Erythroblast (primary cell): ENCODE data around the gene HADH.

Experiments used
- GATA1 ChIP-seq: IDR thresholded peaks from 2 replicates; pipeline ENCODE4 v1.6.1; 2011; ENCODE audit warnings: low read depth, mild to moderate bottlenecking, control low read depth, low read length, moderate library complexity
- POLR2A ChIP-seq: IDR thresholded peaks from 2 replicates; pipeline ENCODE4 v1.6.1; 2011; ENCODE audit warnings: mild to moderate bottlenecking, low read length

- TF ChIP-seq POLR2A = no peak
- TF ChIP-seq GATA1 = no peak
These were observed 33.7 kb upstream of the HADH start for GRCh38 chr4:107956011-107956410.
